Activated naive CD8-positive, alpha-beta T cell treated with anti-CD3 and anti-CD28 coated beads, Interleukin-2, amount 50 U/mL, for 24 hours (primary cell): ENCODE results near the gene TANGO6.

ENCODE experiments used
- ATAC-seq: fragments of 150-1000 bp; cut with Tn5 transposase; one replicate; pipeline ENCODE4 v1.10.0; 2021
- DNase-seq: peaks from one replicate; pipeline ENCODE4 v3.0.0; 2021
- H3K27ac Mint-ChIP-seq: one replicate; pipeline ENCODE4 v1.8.0; 2021; ENCODE audit warnings: mild to moderate bottlenecking, mixed read lengths
- H3K27me3 Mint-ChIP-seq: one replicate; pipeline ENCODE4 v1.8.0; 2021; ENCODE audit warnings: mixed read lengths
- H3K36me3 Mint-ChIP-seq: one replicate; pipeline ENCODE4 v1.8.0; 2021; ENCODE audit warnings: low read depth, mixed read lengths
- H3K4me1 Mint-ChIP-seq: one replicate; pipeline ENCODE4 v1.8.0; 2021; ENCODE audit warnings: mixed read lengths
- H3K4me3 Mint-ChIP-seq: one replicate; pipeline ENCODE4 v1.8.0; 2021; ENCODE audit warnings: mild to moderate bottlenecking, moderate library complexity, mixed read lengths
- H3K9me3 Mint-ChIP-seq: one replicate; pipeline ENCODE4 v1.8.0; 2021; ENCODE audit warnings: mixed read lengths

The TANGO6 gene

DNA sequence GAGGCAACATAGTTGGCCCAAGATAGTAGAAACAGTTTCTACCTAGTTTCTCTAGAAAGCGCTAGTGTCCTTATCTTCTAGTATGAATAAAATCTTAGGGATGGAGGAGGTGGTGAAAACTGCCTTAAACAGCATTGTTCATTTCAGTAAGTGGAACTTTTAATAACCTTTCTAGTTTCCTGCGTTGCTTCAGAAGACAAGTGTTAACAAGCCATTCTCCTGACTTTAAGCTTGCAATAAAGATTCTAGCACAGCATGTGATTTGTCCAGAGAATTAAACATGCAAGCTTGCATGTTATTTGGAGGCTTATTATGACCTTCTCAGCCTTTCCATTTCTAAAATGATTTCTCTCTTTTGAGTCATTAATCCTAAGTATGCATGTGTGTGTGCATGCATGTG is 72.3 kb downstream of the TANGO6 start:
- H3K36me3 Mint-ChIP-seq, result peaks cover 21% of the 10 kb centered on the region
- no peaks in the 10 kb centered on the region for H3K9me3 Mint-ChIP-seq
- DNase-seq (no peak), ATAC-seq (no peak)
- H3K4me3 Mint-ChIP-seq, result no peak overlapping the region
- no peaks in the 10 kb centered on the region for H3K27me3 Mint-ChIP-seq
- H3K27ac Mint-ChIP-seq, result no peak overlapping the region
- no peaks in the 10 kb centered on the region for H3K4me1 Mint-ChIP-seq

DNA sequence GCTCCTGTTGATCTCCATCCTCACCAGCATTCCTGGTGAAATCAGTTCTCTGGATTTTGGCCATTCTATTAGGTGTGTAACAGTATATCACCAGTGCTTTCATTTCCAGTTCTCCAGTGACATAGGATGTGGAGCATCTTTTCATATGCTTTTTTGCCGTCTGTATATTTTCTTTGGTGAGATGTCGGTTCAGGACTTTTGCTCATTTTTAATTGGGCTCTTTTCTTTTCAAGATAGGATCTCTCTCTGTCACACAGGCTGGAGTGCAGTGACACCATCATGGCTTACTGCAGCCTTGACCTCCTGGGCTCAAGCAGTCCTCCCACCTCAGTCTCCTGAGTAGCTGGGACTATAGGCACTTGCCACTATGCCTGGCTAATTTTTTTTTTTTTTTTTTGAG is 74.2 kb downstream of the TANGO6 start:
- Mint-ChIP-seq H3K27ac (no peak overlapping the region), H3K9me3 (no peaks in the 10 kb centered on the region), H3K36me3 (peaks cover 27% of the 10 kb centered on the region)

DNA sequence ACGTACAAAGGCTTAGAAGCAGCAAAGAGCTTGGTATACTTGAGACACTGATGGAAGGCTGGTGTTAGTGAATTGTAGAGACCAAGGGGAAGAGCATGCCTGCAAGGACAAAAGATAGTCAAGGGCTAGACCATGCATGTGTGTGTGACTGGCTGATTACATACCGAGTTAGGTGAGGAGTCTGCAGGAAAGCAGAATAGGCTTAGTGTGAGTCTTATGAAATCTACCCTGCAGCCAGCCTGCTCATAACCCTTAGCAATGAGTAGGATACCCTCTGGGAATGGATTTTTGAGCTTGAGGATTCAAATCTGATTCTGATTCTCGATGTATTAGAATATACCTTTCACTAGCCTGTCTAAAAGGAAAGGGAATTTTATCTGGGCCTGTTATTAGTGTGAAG is 77.0 kb downstream of the TANGO6 start:
- Mint-ChIP-seq H3K27me3 (no peaks in the 10 kb centered on the region), H3K4me3 (no peak overlapping the region), H3K36me3 (peaks cover 36% of the 10 kb centered on the region), H3K27ac (no peak overlapping the region), H3K9me3 (no peaks in the 10 kb centered on the region), H3K4me1 (no peaks in the 10 kb centered on the region)
- ATAC-seq (no peak), DNase-seq (no peak)

More for the DNA sequence above, 74.2 kb downstream of the TANGO6 start:
- H3K4me1 Mint-ChIP-seq, result no peaks in the 10 kb centered on the region
- no peak overlapping the region for H3K4me3 Mint-ChIP-seq
- DNase-seq (no peak), ATAC-seq (no peak)
- no peaks in the 10 kb centered on the region for H3K27me3 Mint-ChIP-seq

DNA sequence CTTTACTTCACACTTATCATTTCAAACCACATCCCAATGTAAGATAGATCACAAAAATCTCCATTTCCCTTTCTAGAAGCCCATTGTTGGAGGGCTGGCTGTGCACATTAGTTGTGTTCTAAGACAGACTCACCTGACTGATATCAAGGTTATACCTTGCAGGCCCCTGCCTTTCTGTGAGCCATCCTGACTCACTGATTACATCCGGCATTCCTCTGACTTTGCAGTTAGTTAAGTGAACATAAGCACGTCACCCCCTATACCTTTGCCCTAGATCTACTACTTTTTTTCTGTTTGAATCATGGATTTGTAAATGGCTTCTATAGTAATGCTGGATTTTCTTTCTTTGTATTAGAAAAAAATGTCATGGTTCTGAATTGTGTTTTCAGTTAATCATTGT is 78.3 kb downstream of the TANGO6 start:
- ATAC-seq (no peak), DNase-seq (no peak)
- no peak overlapping the region for H3K4me3 Mint-ChIP-seq
- H3K9me3 Mint-ChIP-seq, result no peaks in the 10 kb centered on the region
- peaks cover 37% of the 10 kb centered on the region for H3K36me3 Mint-ChIP-seq
- no peaks in the 10 kb centered on the region for H3K4me1 Mint-ChIP-seq
- no peaks in the 10 kb centered on the region for H3K27me3 Mint-ChIP-seq
- no peak overlapping the region for H3K27ac Mint-ChIP-seq

DNA sequence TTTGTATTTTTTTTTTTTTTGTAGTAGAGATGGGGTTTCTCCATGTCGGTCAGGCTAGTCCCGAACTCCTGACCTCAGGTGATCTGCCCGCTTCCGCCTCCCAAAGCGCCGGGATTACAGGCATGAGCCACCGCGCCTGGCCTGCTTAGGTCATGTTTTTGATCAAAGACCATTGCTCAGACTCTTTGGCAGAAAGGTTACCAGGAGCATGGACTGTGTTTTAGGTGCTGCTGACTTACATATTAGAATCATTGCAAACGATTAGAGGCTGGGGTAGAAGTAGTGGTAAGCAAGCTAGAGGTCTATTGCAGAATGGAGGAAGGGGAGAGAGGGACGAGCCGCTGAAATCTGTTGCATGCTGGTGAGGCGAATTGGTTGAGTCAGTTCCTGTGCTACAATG is 79.8 kb downstream of the TANGO6 start:
- H3K9me3 Mint-ChIP-seq, result no peaks in the 10 kb centered on the region
- H3K27ac Mint-ChIP-seq, result no peak overlapping the region
- H3K27me3 Mint-ChIP-seq, result no peaks in the 10 kb centered on the region
- no peak overlapping the region for H3K4me3 Mint-ChIP-seq
- no peak for DNase-seq
- no peaks in the 10 kb centered on the region for H3K4me1 Mint-ChIP-seq
- peaks cover 43% of the 10 kb centered on the region for H3K36me3 Mint-ChIP-seq
- ATAC-seq, result no peak

DNA sequence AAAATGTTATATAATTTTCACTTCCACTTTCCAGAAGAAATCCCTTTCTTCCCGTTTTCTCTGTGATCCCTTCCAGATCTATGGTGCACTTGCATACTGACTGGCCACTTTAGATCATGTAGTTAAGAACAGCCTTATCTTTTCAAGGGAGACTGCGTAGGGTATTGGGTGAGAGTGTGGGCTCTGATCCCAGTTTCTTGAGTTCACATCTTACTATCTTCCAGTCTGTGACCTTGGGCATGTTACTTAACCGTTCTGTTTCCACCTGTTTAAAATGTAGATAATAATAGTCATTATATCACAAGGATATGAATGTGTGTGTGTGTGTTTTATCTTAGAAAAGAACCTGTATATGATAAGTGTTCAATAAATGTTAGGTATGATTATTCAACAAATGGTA is 83.7 kb downstream of the TANGO6 start:
- H3K4me1 Mint-ChIP-seq, result no peaks in the 10 kb centered on the region
- H3K36me3 Mint-ChIP-seq, result peaks cover 40% of the 10 kb centered on the region
- DNase-seq, result no peak
- H3K9me3 Mint-ChIP-seq, result no peaks in the 10 kb centered on the region
- no peak overlapping the region for H3K4me3 Mint-ChIP-seq
- no peaks in the 10 kb centered on the region for H3K27me3 Mint-ChIP-seq
- H3K27ac Mint-ChIP-seq, result no peak overlapping the region
- no peak for ATAC-seq

DNA sequence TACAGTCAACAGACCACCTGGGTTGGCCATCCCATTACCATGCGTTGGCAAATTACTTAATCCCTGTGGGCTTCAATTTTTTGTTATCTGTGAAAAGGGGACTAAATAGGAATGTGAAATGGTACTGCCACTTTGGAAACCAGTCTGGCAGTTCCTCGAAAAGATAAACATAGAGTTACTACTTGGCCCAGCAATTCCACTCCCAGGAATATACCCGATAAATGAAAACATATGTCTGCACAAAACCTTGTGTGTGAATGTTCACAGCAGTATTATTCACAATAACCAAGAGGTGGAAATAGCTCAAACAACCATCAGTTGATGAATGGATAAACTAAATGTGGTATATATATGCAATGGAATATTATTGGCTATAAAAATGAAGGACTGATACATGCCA is 87.9 kb downstream of the TANGO6 start:
- H3K27ac Mint-ChIP-seq, result no peak overlapping the region
- H3K36me3 Mint-ChIP-seq, result peaks cover 51% of the 10 kb centered on the region
- no peaks in the 10 kb centered on the region for H3K9me3 Mint-ChIP-seq
- no peaks in the 10 kb centered on the region for H3K27me3 Mint-ChIP-seq
- no peak for ATAC-seq
- H3K4me1 Mint-ChIP-seq, result no peaks in the 10 kb centered on the region
- H3K4me3 Mint-ChIP-seq, result no peak overlapping the region
- DNase-seq, result no peak

DNA sequence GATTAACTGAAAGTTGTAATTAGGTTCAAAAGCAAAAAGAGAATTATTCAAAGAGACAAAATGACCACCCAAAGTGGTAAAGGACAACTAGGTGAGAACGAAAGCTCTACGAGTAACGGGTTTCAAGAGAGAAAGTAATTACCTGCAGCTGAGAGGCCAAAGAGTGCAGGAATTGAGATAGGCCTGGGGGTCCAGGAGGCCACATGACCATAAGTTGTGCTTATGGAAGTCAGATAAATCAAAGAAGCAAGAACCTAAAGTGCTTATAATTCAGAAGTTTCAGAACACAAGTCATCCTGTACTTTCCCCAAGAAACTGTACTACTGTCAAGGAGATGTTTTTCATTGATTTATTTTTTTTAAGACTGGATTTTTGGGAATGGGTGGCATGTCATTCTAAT is 91.1 kb downstream of the TANGO6 start:
- DNase-seq, result no peak
- H3K9me3 Mint-ChIP-seq, result no peaks in the 10 kb centered on the region
- no peak for ATAC-seq
- H3K4me3 Mint-ChIP-seq, result no peak overlapping the region
- no peaks in the 10 kb centered on the region for H3K27me3 Mint-ChIP-seq
- H3K4me1 Mint-ChIP-seq, result no peaks in the 10 kb centered on the region
- H3K27ac Mint-ChIP-seq, result no peak overlapping the region
- H3K36me3 Mint-ChIP-seq, result peaks cover 44% of the 10 kb centered on the region

DNA sequence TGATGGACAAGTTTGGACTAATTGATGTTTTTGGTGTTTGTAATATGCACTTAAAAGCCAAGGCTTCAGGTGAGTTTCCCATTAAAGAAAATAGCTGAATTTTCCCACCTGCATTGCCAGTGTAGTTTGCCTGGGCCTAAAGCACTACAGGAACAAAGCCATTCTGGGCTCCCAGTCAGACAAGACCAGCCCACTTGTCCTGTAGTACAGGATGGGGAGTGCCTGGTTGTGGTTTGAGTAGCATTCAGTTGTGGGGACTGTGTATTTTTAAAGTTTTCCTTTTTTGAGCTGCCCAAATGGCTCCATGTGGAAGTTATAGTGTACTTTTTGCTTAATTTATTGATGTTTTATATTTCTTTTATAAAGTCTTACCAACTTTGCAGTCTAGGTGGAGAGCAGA is 91.7 kb downstream of the TANGO6 start:
- no peaks in the 10 kb centered on the region for H3K27me3 Mint-ChIP-seq
- H3K4me3 Mint-ChIP-seq, result no peak overlapping the region
- H3K36me3 Mint-ChIP-seq, result peaks cover 41% of the 10 kb centered on the region
- no peaks in the 10 kb centered on the region for H3K9me3 Mint-ChIP-seq
- H3K27ac Mint-ChIP-seq, result no peak overlapping the region
- ATAC-seq (no peak), DNase-seq (no peak)
- no peaks in the 10 kb centered on the region for H3K4me1 Mint-ChIP-seq

DNA sequence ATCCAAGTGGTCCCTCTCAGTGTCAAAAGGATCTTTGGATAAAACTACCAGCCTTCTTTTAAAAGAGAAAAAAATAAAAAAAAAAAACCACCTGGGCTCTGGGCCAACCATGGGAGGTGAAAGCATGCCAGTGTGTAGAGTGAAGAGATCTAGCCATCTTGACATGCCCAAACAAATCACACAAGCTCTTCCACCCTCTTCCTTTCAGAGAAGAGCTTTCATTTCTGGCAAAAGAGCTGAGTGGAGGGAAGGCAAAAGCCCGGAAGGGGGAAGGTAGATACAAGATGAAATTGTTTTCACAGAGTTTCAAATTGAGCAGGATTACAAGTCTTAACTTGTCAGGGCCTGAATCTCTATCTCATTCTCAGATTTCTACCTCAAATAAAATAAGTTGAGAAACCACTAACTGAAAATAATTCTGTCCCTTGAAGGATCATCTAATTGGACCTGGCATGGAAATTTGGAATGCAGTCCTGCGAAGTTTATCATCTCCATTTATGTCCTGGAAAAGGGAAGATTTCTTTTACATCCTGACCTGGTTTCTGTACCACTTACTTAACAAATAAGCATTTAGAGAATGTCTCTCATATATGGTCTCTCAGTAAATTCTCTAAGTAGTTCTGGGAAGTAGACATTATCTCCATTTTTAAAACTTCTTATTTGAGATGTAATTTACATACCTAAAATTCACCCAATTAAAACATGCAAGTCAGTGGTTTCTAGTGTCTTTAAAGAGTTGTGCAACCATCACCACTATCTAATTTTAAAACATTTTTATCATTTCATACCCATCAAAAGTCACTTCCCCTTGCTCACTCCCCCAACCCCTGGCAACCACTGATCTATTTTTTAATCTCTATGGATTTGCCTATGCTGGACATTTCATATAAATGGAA is 93.7 kb downstream of the TANGO6 start:
- no peaks in the 10 kb centered on the region for H3K27me3 Mint-ChIP-seq
- no peak overlapping the region for H3K27ac Mint-ChIP-seq
- no peaks in the 10 kb centered on the region for H3K4me1 Mint-ChIP-seq
- ATAC-seq (no peak), DNase-seq (no peak)
- no peak overlapping the region for H3K4me3 Mint-ChIP-seq
- H3K9me3 Mint-ChIP-seq, result no peaks in the 10 kb centered on the region
- peaks cover 46% of the 10 kb centered on the region for H3K36me3 Mint-ChIP-seq

DNA sequence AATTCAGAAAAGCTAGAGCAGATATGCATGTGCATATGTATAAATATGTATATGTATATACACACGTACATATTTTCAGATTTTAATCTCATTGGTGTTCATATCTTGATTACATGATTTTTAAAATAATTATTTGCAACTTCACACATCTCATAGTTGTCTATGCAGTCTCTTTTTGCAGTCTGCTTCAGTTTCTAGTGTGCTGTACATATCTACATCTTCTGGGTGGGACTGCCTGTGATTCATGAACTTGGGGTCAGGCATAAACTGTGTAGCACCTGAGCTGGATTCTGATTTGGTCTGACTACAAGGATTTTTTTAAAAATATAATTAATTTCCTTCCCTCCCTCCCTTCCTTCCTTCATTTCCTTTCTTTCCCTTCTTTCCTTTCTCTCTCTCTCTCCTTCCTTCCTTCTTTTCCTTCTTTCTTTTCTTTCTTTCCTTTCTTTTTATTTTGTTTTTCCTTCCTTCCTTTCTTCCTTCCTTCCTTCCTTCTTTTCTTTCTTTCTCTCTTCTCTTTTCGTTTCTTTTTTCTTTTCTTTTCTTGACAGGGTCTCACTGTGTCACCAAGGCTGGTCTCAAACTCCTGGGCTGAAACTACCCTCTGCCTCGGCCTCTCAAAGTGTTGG is 96.5 kb downstream of the TANGO6 start:
- ATAC-seq (no peak), DNase-seq (no peak)
- H3K9me3 Mint-ChIP-seq, result peaks cover 10% of the 10 kb centered on the region
- no peaks in the 10 kb centered on the region for H3K4me1 Mint-ChIP-seq
- H3K4me3 Mint-ChIP-seq, result no peak overlapping the region
- H3K27ac Mint-ChIP-seq, result no peak overlapping the region
- H3K36me3 Mint-ChIP-seq, result peaks cover 42% of the 10 kb centered on the region
- no peaks in the 10 kb centered on the region for H3K27me3 Mint-ChIP-seq

DNA sequence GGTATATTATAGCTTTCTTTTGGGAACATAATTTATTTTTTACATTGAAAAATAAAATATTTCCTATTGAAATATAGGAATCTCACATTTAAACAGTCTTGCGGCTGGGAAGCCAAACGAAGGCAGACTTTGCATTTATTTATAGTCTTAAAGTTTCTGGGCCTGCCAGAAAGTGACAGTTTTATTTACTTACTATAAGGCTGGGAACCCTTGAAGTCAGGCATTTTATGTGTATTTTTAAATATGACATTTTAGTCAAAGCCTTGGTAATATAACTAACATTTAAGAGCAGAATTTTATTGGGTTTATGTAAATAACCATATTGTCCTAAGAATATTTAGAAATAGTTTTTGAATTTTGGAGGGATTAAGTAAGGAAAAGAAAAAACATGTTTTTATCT is 97.5 kb downstream of the TANGO6 start:
- peaks cover 48% of the 10 kb centered on the region for H3K36me3 Mint-ChIP-seq
- ATAC-seq, result no peak

DNA sequence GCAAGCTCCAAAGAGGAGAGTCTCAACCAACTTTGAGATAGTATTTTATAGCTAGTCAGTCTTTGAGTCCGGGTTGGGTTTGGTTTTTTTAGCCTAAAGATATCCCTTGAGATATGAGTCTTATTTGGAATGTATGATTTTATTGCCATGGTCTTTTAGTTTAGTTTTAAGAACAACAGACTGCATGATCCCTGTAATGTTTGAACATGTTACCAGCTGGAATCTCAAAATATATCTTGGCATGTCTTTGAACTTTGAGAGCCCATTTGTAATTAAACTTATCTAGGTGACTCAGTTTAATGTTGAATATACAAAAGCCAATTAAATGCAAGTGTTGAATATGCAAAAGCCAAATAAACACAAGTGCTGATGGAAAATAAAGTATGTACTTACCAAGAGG is 100.6 kb downstream of the TANGO6 start:
- ATAC-seq (no peak), DNase-seq (no peak)
- H3K27me3 Mint-ChIP-seq, result no peaks in the 10 kb centered on the region
- H3K4me3 Mint-ChIP-seq, result no peak overlapping the region
- no peak overlapping the region for H3K27ac Mint-ChIP-seq
- no peaks in the 10 kb centered on the region for H3K4me1 Mint-ChIP-seq
- peaks cover 46% of the 10 kb centered on the region for H3K36me3 Mint-ChIP-seq
- peaks cover 10% of the 10 kb centered on the region for H3K9me3 Mint-ChIP-seq

More for the DNA sequence above, 97.5 kb downstream of the TANGO6 start:
- no peak overlapping the region for H3K4me3 Mint-ChIP-seq
- no peak overlapping the region for H3K27ac Mint-ChIP-seq
- no peaks in the 10 kb centered on the region for H3K4me1 Mint-ChIP-seq
- H3K9me3 Mint-ChIP-seq, result peaks cover 10% of the 10 kb centered on the region
- DNase-seq, result no peak
- no peaks in the 10 kb centered on the region for H3K27me3 Mint-ChIP-seq

DNA sequence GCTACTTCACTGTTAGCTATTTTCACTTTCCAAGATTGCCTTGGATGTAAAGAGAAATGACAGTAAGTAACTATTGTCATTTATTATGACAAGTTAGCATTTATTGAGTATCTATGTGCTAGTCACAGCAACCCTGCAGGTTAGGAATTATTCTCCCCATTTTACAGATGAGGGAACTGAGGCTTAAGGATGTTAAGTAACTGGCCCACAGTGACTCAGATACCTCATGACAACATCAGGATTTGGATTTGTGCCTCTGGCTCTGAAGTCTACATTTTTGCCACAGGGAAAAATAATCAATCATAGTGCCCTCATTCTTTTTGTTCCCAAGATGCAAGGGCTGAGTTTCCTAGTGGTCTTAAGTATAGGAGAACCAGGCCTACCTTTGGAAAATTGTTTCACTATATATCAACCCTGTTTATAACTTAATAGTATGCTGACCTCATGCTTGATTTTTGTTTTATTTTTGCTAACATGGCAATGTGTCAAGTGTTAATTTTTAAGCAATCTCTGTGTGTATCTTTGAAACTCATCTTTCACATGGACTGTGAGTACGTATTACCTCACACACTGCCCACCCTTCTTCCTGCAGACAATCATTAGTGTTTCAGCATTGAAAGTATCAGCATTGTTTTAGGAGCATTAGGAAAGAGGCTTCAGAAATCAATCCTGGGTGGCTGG is 105.0 kb downstream of the TANGO6 start:
- H3K4me3 Mint-ChIP-seq, result no peak overlapping the region
- peaks cover 10% of the 10 kb centered on the region for H3K9me3 Mint-ChIP-seq
- H3K27ac Mint-ChIP-seq, result no peak overlapping the region
- DNase-seq, result no peak
- ATAC-seq, result no peak
- peaks cover 34% of the 10 kb centered on the region for H3K36me3 Mint-ChIP-seq
- H3K4me1 Mint-ChIP-seq, result no peaks in the 10 kb centered on the region
- H3K27me3 Mint-ChIP-seq, result no peaks in the 10 kb centered on the region
